Kidney epithelial cell (primary cell): ENCODE data around the gene SORCS1. TPM values are rescaled to one million over a fixed set of nuclear protein-coding genes. Genes with fewer than 3 reads are reported as not detected.

Experiments
- DNase-seq: peaks from one replicate; pipeline ENCODE4 v3.0.0-alpha.2; 2010; ENCODE audit warnings: low read depth
- H3K27me3 ChIP-seq: 2 replicates; pipeline ENCODE4 v1.6.0; 2011; ENCODE audit warnings: low read length; ENCODE audit not compliant: control insufficient read depth, insufficient read depth
- H3K36me3 ChIP-seq: 2 replicates; pipeline ENCODE4 v1.5.1; 2011; ENCODE audit warnings: low read length; ENCODE audit not compliant: control insufficient read depth, insufficient read depth
- H3K4me3 ChIP-seq: 2 replicates; pipeline ENCODE4 v1.5.1; 2011; ENCODE audit warnings: low read depth, mild to moderate bottlenecking, control low read depth, low read length
- total RNA-seq: library from RNA; depleted of rRNA; stranded (reverse); fragments of >200 nt; gene quantifications from 2 replicates; pipeline ENCODE4 v1.2.3, GENCODE V29; 2015
- TF ChIP-seq, protein P1 (sequence below): IDR thresholded peaks from 2 replicates; pipeline ENCODE4 v1.5.1; 2011; ENCODE audit warnings: mild to moderate bottlenecking, moderate library complexity, low read length, control low read depth, inconsistent platforms; ENCODE audit not compliant: insufficient read depth, poor library complexity, severe bottlenecking

SORCS1 gene
- total RNA-seq, 1 donor from 2014 or later, result 2.3 TPM

DNA sequence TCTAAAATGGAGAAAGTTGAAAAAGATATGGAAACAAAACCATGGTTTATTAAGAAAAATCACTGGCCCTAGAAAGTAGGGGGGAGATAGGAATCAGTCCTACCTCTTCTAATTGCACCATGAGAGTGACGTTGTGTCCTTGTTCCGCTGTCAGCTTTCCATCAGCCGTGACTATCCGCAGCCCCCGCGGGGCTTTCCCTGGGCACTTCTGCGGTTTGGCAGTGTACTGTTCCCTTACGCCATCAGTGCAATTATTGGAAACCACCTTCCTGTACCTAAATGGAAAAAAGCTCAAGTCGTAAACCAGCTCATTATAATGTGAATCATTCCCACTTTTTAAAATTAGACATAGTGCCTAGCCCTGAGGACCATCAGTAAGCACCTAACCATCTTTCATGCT is 512.2 kb downstream of the SORCS1 start:
- DNase-seq, result no peak
- H3K4me3 ChIP-seq, result no peak overlapping the region

DNA sequence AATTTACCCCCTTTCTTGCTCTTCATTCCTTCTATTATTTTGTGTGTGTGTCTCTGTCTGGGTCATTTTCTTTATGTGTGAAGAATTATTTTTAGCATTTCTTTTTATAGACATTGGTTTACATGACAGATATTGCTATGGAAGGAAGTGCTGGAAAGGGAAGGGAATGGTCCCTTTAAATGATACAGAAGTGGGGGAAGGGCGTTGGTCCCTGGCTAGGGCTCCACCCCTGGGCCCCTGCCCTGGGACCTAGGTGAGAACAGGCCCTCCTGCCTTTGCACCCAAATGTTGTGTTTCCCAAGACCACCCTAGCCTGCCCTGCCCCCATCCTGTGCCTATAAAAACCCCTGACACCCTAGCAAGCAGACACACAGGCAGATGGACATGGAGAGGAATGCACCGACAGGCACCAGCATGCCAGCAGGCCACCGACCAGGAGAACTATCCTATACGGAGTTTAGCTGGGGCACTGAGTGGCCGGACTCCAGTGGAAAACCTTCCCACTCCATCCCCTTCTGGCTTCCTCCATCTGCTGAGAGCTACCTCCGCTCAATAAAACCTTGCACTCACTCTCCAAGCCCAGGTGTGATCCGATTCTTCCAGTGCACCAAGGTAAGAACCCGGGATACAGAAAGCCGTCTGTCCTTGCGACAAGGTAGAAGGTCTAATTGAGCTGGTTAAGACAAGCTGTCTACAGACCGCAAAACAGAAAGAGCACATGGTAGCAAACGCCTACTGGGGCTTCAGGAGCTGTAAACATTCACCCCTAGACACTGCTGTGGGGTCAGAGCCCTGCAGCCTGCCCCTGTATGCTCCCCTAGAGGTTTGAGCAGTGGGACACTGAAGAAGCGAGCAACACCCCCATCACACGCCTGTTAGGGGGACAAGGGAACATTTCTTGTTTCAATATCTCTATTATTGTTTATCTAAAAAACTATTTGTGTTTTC is 515.7 kb downstream of the SORCS1 start:
- DNase-seq, result no peak
- Histone ChIP-seq H3K27me3 (no peaks in the 10 kb centered on the region), H3K36me3 (no peaks in the 10 kb centered on the region), H3K4me3 (no peak overlapping the region)
- TF ChIP-seq, protein P1, sequence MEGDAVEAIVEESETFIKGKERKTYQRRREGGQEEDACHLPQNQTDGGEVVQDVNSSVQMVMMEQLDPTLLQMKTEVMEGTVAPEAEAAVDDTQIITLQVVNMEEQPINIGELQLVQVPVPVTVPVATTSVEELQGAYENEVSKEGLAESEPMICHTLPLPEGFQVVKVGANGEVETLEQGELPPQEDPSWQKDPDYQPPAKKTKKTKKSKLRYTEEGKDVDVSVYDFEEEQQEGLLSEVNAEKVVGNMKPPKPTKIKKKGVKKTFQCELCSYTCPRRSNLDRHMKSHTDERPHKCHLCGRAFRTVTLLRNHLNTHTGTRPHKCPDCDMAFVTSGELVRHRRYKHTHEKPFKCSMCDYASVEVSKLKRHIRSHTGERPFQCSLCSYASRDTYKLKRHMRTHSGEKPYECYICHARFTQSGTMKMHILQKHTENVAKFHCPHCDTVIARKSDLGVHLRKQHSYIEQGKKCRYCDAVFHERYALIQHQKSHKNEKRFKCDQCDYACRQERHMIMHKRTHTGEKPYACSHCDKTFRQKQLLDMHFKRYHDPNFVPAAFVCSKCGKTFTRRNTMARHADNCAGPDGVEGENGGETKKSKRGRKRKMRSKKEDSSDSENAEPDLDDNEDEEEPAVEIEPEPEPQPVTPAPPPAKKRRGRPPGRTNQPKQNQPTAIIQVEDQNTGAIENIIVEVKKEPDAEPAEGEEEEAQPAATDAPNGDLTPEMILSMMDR, result no peak

More for the DNA sequence above, 512.2 kb downstream of the SORCS1 start:
- Histone ChIP-seq H3K36me3 (no peaks in the 10 kb centered on the region), H3K27me3 (no peaks in the 10 kb centered on the region)
- TF ChIP-seq, protein P1, result no peak

DNA sequence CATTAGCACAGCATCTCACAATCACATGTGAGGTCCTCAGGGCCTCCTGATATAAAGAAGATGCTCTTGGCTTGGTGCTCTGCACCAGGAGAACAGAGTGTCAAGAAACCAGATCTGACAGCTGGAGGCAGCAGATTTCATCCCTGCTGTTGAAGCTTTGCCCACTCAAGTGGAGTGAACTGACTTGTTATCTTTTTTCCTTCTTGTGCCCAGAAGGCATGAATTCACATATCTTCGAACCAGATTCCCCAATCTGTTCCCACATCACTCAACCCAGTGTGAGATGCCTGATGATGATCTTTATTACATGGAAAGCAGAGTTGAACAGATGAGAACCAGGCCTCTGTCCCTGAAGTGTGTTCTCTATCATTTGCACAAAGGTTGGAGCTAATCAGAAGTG is 521.0 kb downstream of the SORCS1 start:
- no peak for DNase-seq
- Histone ChIP-seq H3K4me3 (no peak overlapping the region), H3K36me3 (no peaks in the 10 kb centered on the region), H3K27me3 (no peaks in the 10 kb centered on the region)
- TF ChIP-seq, protein P1, result no peak

DNA sequence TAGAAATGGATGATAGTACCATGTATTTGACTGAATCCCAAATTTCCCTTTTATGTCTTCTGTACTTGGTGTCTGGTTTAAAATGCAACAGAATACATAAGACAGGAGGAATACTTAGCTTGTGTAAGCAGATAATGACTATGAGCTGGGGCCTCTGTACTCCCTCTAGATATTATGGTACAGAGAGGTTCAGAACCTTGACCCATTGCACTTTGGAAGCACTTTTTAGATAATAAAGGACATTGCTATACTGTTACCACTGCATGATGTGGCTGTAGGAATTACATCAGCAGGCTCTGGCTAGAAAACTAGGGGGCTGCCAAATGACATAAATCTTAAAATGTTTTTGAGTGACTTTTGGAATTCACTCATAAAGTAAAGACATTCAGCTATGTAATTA is 526.6 kb downstream of the SORCS1 start:
- no peaks in the 10 kb centered on the region for H3K27me3 ChIP-seq
- TF ChIP-seq, protein P1, result no peak

DNA sequence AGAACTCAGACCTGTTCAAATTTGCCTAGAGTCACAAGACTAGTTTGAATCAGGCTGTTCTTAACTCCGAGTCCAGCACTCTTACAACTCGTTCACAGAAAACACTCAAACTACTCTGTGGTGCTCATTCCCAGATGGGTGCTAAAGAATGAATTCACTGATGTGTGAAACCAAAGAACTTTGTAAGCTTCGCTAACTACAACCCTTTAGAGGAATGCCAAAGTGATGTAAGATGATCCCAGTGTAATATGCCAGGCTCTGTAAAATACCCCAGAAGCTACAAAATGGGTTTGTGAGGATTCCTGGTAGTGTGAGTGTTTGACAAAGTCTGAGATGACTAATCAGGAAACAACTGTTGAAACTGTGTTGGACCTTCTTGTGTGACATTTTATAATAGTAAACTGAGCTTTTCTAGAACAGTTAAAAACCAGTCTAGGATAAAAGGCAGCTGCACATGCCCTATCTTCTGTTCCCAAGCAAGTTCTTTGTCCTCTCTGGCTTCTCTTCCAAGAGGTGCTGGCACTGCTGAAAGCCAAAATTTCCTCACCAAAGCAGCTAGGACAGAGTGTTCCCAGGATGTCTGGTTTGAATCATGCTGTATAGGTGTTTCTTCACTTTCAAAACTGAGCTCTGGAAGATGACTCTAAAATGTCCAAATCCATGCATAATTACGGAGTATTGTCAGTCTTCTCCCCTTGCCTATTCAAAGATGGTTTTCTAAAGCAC is 527.6 kb downstream of the SORCS1 start:
- TF ChIP-seq, protein P1, result no peak
- Histone ChIP-seq H3K4me3 (no peak overlapping the region), H3K36me3 (no peaks in the 10 kb centered on the region), H3K27me3 (no peaks in the 10 kb centered on the region)
- peak; percentile 54 for DNase-seq

More for the DNA sequence above, 526.6 kb downstream of the SORCS1 start:
- no peak for DNase-seq
- Histone ChIP-seq H3K36me3 (no peaks in the 10 kb centered on the region), H3K4me3 (no peak overlapping the region)
